HUES48 (cell line): Measurements from ENCODE around the gene NSDHL.
"Not testable (repeated sequence)": the region's sequence is repeated elsewhere in the genome, so short reads cannot be mapped to it uniquely, and the experiment has no call there.

Source experiments
- H3K27ac ChIP-seq: one replicate; pipeline ENCODE4 v1.7.0; 2013; ENCODE audit warnings: low read depth, low read length, inconsistent platforms
- H3K27me3 ChIP-seq: 2 replicates; pipeline ENCODE4 v1.6.1; 2013; ENCODE audit warnings: mild to moderate bottlenecking, low read length; ENCODE audit not compliant: control insufficient read depth, insufficient read depth
- H3K36me3 ChIP-seq: 2 replicates; pipeline ENCODE4 v1.6.1; 2013; ENCODE audit warnings: low read length; ENCODE audit not compliant: control insufficient read depth, insufficient read depth
- H3K4me1 ChIP-seq: 2 replicates; pipeline ENCODE4 v1.6.1; 2013; ENCODE audit warnings: mild to moderate bottlenecking, low read length; ENCODE audit not compliant: control insufficient read depth, insufficient read depth
- H3K4me3 ChIP-seq: 2 replicates; pipeline ENCODE4 v1.5.1; 2013; ENCODE audit warnings: mild to moderate bottlenecking, low read depth, low read length
- H3K9ac ChIP-seq: 2 replicates; pipeline ENCODE4 v1.6.1; 2013; ENCODE audit warnings: mild to moderate bottlenecking, low read depth, low read length, moderate library complexity
- H3K9me3 ChIP-seq: 2 replicates; pipeline ENCODE4 v1.6.1; 2013; ENCODE audit warnings: low read length; ENCODE audit not compliant: control insufficient read depth, insufficient read depth

NSDHL gene

DNA sequence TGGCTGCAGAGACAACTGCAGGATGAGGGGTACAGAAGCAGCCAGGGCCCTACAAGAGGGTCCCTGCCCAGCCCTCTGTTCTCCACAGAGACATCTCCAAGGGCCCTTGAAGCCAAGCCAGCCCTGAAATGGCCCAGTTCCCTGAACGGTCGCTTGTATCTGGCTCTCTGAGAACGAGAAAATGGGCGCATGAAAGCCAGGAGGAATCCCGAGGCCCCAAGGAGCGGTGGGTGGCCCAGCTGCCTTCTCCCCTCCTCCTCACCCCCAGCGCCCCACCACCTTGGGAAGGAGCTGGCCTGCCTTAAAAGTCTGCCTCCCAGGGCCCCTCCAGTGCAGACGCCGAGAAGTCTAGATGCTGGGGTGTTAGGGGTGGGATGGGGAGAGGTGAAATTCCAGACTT lies 72.7 kb downstream of the NSDHL start:
- Histone ChIP-seq H3K36me3 (no peaks in the 10 kb centered on the region), H3K4me3 (no peak overlapping the region), H3K9me3 (peaks cover 35% of the 10 kb centered on the region), H3K4me1 (peaks cover 17% of the 10 kb centered on the region; the same call in 1 of the 2 replicates), H3K27me3 (no peaks in the 10 kb centered on the region), H3K9ac (no peak overlapping the region), H3K27ac (no peak overlapping the region)

DNA sequence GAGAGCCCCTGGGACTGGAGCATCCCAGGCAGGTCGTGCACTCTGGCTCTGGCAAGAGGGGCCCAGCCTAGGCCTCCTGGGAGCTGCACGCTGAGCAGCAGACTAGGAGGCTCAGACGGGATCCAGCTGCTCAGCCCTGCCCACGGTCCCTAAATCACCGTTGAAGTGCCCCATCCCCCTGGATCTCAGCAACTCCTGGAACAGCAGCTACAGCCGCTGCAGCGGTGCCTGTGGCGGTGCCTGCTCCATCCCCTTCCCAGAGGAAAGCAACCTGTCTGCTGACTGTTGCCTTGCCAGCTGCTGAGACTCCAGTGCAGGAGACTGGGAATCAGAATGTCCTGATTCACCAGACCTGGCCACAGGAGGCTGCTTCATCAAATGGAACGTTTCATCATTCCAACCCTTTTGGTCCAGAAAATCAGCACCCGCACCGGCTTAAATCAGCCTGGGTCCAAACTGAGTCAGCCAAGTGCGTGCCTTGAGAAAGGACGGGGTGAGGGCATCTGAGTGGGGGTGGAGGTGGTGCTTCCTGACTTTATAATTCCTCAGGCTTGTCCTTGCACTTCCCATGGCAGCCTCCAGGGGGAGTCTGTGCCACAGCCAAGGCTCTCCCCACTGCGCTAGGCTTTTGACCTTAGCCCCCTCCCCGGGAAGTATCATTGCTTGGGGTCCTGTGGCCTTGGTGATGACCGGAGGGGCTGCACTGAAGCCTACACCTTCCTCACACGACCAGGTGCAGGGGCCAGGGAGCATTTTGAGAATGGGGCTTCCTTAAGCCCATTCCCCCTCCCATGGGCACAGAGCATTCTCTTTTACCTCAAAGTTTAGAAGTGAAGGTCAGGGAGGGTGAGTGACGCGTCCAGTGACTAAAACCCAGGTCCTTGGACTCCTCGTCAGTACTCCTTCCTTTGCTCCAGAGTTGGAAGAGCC lies 73.6 kb downstream of the NSDHL start:
- Histone ChIP-seq H3K9me3 (peaks cover 41% of the 10 kb centered on the region), H3K27me3 (no peaks in the 10 kb centered on the region), H3K27ac (peak overlapping the region; percentile 52), H3K4me3 (peak overlapping the region; percentile 25), H3K9ac (no peak overlapping the region), H3K4me1 (peaks cover 17% of the 10 kb centered on the region; the same call in 1 of the 2 replicates), H3K36me3 (no peaks in the 10 kb centered on the region)

DNA sequence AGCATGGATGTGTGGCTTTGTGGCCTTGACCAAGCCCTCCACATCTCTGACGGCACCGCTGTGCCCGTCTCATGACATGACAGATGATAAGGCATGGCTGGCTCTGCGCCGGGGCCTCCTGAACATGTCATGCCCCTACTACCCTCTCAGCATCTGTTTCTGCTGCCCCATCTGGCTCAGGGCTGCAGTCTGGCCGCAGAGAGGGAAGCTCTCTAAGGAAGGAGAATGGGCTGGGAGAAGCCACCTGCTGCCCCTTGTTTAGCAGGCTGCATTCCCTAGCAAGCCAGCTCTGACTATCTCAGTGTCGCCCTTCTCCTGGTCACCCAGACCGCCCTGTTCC lies 74.2 kb downstream of the NSDHL start:
- Histone ChIP-seq H3K9me3 (peaks cover 40% of the 10 kb centered on the region), H3K27me3 (no peaks in the 10 kb centered on the region), H3K36me3 (no peaks in the 10 kb centered on the region), H3K4me1 (peaks cover 17% of the 10 kb centered on the region; the same call in 1 of the 2 replicates), H3K4me3 (no peak overlapping the region), H3K27ac (no peak overlapping the region), H3K9ac (no peak overlapping the region)

DNA sequence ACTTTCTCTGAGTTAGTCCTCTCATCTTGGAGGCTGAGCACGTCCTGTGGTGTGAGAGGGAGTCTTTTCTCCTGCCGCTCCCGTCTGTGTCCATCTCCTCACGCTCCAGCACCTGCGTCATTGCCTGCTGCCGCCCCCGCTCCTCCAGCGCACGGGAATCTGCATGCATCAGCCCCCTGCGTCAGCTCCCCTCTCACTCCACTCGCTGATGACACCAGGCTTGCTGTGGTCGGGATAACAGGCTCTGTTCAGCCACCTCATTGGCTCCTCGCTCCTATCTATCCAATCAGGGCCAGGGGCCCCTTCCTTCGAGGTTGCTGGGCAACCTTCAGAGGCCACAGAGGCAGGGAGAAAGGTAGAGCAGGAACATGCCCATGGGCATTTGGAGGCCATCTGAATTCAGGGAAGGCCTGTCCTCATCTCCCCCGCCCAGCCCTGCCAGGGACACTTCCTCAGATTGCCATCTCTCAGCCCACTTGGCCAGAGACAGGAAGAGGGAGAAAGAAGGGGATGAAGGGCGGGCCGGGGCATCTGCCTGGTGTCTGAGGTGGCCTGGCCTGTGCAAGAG lies 76.3 kb downstream of the NSDHL start:
- no peaks in the 10 kb centered on the region for H3K36me3 ChIP-seq
- peak overlapping the region; percentile 47 for H3K4me3 ChIP-seq
- no peaks in the 10 kb centered on the region for H3K27me3 ChIP-seq
- peaks cover 30% of the 10 kb centered on the region for H3K9me3 ChIP-seq
- H3K4me1 ChIP-seq = peaks cover 14% of the 10 kb centered on the region; the same call in 1 of the 2 replicates
- no peak overlapping the region for H3K9ac ChIP-seq
- no peak overlapping the region for H3K27ac ChIP-seq

DNA sequence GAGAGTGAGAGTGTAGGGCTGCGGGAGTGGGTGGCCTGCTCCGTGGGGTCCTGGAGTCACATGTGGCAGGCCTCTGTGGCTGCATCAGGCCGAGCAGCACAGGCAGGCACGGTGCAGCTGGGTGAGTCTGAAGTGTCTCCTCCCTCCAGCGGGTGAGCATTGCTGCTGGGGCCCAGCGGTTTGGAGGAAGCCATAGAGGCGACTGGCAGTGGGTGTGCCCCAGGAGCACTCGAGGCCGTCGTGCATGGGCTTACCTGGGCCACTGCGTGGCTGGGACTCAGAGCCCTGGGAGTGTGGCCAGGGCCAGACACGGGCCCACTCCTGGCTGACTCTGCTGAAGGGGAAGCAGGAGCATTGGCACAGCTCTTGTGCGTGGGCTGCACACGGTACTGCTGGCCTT lies 77.6 kb downstream of the NSDHL start:
- H3K27me3 ChIP-seq = no peaks in the 10 kb centered on the region
- H3K9ac ChIP-seq = no peak overlapping the region

DNA sequence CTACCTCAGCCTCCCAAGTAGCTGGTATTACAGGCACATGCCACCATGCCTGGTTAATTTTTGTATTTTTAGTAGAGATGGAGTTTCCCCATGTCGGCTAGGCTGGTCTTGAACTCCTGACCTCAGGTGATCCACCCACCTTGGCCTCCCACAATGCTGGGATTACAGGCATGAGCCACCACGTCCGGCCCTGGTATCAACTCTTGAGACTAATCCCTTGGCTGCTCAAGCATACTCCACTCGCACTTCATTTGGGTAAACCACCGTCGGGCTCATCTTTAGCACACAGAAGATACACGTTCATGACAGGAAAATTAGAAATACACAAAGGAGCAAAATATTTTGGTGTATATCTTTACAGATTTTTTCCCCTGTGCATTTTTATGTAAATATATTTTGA lies 79.2 kb downstream of the NSDHL start:
- peaks cover 42% of the 10 kb centered on the region for H3K9me3 ChIP-seq
- not testable (repeated sequence) for H3K27me3 ChIP-seq, H3K36me3 ChIP-seq, H3K9ac ChIP-seq, H3K27ac ChIP-seq, H3K4me1 ChIP-seq, H3K4me3 ChIP-seq

More for the DNA sequence above, 77.6 kb downstream of the NSDHL start:
- no peaks in the 10 kb centered on the region for H3K36me3 ChIP-seq
- H3K9me3 ChIP-seq = peaks cover 39% of the 10 kb centered on the region
- H3K4me3 ChIP-seq = no peak overlapping the region
- peaks cover 14% of the 10 kb centered on the region; the same call in 1 of the 2 replicates for H3K4me1 ChIP-seq
- H3K27ac ChIP-seq = no peak overlapping the region

DNA sequence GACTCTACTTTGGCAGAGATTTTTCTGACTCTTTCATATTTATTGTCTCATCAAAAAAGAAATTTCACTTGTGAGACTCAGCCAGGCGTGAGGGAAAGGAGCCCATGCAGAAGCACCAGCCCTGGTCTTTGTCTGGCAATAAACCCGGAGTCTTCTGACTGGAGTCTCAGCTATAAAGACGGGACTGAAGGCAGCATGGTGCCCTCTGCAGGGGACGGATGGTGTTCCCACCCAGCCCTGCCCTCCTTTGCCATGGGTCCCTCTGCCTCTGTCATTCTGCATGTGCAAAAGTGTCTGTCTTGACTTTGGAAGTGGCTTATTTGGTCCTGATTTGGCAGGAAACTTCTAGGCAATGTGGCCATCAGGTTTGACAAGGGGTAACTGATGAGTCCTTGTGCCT lies 81.2 kb downstream of the NSDHL start:
- Histone ChIP-seq H3K27me3 (no peaks in the 10 kb centered on the region), H3K4me3 (no peak overlapping the region), H3K27ac (no peak overlapping the region), H3K36me3 (no peaks in the 10 kb centered on the region), H3K9me3 (peaks cover 34% of the 10 kb centered on the region), H3K4me1 (0 out of 2 replicates have a peak, but pooled peaks cover 4% of the 10 kb centered on the region), H3K9ac (no peak overlapping the region)

DNA sequence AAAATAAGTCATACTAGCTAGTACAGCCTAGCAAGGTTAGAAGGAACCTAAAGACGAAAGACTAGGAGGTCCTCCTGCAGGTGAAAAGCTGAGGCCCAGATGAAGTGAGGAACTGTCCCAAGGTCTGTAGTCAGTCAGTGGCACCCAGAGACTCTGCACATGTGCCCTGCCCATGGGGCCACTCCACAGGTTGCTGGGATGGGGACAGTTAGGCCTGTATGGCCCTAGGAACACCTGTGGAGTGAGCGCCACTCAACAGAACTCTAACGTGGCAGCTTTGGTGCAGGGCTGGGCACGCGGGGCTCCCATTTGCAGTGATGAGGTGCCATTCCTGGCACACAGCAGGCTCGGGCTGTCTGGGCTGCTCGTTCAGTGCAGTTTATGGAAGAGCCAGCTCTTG lies 81.8 kb downstream of the NSDHL start:
- Histone ChIP-seq H3K4me1 (0 out of 2 replicates have a peak, but pooled peaks cover 4% of the 10 kb centered on the region), H3K9ac (no peak overlapping the region), H3K27me3 (no peaks in the 10 kb centered on the region), H3K4me3 (no peak overlapping the region), H3K9me3 (peaks cover 37% of the 10 kb centered on the region), H3K27ac (no peak overlapping the region), H3K36me3 (no peaks in the 10 kb centered on the region)

DNA sequence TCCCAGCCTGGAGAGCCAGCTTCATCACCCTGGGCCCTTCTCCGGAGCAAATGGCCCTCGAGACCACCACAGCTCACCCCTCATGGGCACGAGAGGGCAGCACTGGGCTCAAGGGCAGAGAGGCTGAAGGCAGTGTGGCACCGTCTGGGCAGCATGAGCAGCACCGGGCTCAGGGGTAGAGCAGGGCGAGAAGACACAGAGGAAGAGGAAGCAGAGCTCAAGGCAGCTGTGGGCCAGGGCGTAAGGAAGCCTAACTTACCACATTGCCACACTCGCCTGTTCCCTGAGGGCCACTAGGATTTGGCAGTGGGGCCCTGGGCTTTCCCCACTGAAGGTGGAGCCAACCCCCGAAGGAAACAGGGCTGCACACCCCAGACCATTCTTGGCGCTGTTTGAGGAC lies 82.5 kb downstream of the NSDHL start:
- Histone ChIP-seq H3K4me3 (no peak overlapping the region), H3K27me3 (no peaks in the 10 kb centered on the region), H3K9me3 (peaks cover 31% of the 10 kb centered on the region), H3K36me3 (no peaks in the 10 kb centered on the region), H3K27ac (no peak overlapping the region), H3K4me1 (0 out of 2 replicates have a peak, but pooled peaks cover 4% of the 10 kb centered on the region), H3K9ac (no peak overlapping the region)

DNA sequence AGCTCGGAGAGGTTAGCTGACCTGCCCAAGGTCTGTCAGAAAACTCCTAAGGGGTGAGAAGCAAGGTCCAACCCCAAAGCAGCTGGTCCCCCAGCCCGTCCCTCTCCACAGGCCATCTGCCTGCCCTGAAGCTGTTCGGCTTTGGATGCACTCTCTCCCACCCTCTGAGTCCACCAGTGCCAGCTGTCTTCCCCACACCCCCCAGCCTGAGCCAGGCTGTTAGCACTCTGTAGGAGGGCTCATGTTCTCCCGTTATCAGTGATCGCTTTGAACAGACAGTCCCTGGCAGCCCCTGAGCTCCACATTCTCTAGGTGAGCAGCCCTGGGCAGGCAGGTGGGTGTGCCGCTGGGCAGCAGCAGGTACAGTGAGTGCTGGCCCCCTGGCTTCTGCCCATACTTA lies 83.0 kb downstream of the NSDHL start:
- Histone ChIP-seq H3K27me3 (no peaks in the 10 kb centered on the region), H3K9ac (no peak overlapping the region), H3K36me3 (no peaks in the 10 kb centered on the region), H3K9me3 (peaks cover 25% of the 10 kb centered on the region), H3K27ac (no peak overlapping the region), H3K4me3 (no peak overlapping the region), H3K4me1 (0 out of 2 replicates have a peak, but pooled peaks cover 4% of the 10 kb centered on the region)
